NOMO-1 treated with dmso at 0.1 percent for 144 hours (cell line): ENCODE data around the gene SF3B6.

Source experiments
- DNase-seq: peaks from one replicate; lab custom pipeline; 2025; ENCODE audit not compliant: unreplicated experiment; lab: John Stamatoyannopoulos, UW

Gene SF3B6

DNA sequence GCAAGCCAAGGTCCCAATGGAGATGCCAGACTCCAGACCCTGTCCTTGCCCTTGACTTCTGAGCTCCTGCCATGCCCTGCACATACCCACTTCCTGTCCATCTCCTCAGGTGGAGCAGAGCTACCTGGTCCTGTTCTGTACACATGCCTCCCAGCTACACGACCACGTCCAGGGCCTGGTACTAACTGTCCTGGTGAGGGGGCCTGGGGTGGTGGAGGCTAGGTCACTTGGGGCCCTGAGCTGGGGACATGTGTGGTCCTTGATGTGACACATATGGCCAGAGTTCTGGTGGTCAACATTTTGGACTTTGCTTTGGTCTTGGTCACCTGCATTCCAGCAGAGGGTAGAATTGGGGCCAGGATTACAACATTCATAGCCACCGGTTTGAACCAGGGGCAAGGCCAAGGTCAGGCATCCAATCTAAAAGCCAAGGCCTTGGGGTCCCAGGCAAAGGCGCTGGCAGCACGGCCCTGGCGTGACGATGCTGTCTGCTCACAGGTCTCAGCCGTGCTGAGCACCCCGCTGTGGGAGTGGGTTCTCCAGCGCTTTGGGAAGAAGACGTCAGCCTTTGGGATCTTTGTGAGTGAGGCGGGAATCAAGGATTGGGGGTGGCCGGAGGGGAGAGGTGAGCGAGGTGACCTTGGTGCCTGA, 53.7 kb downstream of the SF3B6 start:
- DNase-seq: no peak

- DNase-seq: no peak
These were observed 54.8 kb downstream of the SF3B6 start for GRCh38 chr2:24021122-24021998.

DNA sequence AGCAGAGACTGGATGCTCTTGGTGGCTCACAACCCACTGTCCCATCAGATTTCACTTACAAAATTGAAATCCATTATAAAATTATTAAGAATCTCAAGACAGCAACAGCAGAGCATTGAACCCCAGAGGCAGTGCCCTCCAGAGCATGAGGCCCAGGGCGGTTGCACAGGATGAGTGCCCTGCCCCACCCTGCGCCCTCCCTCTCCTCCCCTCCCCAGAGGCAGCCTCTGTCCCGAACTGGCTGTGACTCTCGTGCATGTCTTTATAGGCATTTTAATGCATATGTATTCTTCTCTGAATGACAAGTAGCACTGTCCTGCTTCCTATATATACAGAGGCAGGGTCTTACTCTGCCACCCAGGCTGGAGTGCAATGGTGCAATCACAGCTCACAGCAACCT, 55.9 kb downstream of the SF3B6 start:
- DNase-seq: no peak

DNA sequence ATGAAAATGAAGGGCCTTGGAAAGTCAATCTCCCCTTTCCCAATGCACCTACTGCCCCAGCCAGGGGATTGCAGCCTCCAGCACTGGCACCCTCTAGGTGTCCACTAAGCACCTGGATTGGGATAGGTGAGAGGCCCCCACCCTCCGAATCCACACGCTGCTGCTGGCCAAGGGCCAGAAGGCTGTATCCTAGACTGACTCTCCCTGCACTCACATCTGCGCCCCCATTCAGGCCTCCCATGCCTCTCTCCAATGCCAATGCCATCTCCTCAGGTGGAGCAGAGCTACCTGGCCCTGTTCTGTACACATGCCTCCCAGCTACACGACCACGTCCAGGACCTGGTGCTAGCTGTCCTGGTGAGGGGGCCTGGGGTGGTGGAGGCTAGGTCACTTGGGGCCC, 56.4 kb downstream of the SF3B6 start:
- DNase-seq: no peak

- DNase-seq: no peak
These were observed 57.9 kb downstream of the SF3B6 start for GRCh38 chr2:24018241-24018640.

GRCh38 chr2:24017711-24018110, 58.4 kb downstream of the SF3B6 start:
- DNase-seq: no peak
